GM21447 (cell line): ENCODE measurements around the gene TBPL1.

Experiments
- ATAC-seq: cut with Tn5 transposase; IDR thresholded peaks from one replicate; pipeline ENCODE4 v1.9.1; 2021; ENCODE audit not compliant: unreplicated experiment

TBPL1 gene

DNA sequence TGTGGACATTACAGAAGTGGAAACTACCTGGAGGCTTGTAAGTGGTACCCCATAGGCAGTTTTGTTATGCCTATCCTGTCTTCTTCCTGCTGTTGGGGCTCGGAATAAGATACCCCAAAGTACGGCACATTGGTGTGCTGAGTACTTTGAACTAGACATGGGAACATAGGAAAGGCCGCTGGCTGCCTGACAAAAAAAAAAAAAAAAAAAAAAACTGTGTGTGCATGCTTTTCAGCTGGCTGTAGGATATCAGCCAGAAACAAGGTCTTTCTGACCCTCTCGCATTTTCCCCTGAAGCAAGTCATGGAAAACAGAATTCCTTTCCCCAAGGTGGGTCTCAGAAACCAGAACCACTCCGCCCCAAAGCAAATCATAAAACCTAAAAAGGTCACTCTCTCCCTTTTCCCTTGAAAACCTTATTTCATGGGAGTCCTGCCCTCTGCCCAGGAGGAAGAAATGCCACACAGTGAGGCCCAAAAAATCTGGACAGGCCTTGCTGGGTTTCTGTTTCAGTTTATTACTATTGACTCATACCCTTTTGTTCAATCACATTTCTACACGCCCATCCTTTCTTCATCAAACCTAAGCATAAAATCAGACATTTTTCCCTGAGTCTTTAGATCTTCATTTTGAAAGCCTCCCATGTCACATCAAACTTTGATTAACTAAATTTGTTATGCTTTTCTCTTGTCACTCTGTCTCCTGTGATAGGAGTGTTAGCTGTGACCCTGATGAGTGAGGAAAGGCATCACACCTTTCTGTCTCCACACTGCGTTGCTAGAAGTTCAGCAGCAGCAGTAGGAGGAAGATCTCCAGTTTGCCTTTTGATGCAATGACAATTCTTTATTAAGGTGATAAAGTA is 82.2 kb downstream of the TBPL1 start:
- ATAC-seq, result no peak

DNA sequence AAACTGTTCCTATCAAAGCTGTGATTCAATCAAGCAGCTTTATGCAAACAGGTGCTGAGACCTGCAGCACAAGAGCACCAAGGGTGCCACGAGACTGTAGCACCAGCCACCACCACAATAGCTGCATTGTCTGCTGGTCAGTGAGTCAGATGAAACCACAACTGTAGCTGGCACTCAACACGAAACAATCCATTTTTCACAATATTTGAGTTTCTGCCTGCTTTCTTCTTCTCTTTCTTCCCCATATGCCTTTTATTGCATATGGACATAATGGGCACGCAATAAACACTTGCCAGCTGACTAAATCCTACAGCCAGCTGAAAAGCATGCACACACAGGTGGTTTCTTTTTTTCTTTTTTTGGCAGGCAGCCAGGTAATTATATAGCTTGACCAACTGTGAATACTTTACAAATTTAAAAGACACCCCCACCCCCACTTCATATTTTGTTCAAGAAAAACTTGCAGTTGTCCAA is 82.8 kb downstream of the TBPL1 start:
- ATAC-seq, result peak; percentile 65

DNA sequence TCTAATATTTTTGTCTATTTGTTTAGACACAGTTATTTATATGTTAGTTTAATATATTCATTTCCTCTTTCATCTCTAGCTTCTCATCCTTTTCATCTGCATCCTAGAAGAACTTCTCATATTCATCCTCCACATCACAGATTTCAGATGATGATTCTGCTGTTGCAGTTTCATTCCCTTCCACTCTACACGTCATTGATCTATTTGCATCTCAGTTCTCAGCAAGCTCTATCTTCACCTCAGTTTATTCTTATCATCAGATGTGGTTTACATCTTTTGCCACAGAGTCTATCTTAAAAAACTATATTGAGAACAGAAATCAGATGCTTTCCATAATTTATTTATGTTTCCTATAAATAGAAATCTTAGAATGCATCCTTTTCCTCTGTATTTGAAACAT is 86.1 kb downstream of the TBPL1 start:
- no peak for ATAC-seq
